ENCODE data around the gene FNTB.

The FNTB gene

DNA sequence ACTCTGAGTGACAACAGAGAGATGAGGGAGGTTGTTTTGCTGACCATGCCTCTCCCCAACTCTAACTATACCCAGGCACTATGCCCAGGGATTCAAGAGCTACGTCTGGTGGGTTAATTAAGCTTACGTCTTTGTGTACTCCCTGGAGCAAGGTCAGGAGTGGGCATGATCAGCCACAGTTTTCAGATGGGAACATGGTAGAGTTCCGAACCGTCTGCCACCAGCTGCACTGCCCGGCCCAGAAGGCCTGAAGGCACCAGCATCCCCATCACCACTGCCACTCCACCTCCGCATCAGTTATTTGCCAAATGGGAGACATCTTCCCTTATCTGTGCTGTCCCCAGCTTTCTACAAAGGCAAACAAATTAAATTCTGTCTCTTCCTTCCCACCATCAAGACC is 33.0 kb upstream of the FNTB start:
- no peak for DNase-seq (ENCODE audit: low read depth)

DNA sequence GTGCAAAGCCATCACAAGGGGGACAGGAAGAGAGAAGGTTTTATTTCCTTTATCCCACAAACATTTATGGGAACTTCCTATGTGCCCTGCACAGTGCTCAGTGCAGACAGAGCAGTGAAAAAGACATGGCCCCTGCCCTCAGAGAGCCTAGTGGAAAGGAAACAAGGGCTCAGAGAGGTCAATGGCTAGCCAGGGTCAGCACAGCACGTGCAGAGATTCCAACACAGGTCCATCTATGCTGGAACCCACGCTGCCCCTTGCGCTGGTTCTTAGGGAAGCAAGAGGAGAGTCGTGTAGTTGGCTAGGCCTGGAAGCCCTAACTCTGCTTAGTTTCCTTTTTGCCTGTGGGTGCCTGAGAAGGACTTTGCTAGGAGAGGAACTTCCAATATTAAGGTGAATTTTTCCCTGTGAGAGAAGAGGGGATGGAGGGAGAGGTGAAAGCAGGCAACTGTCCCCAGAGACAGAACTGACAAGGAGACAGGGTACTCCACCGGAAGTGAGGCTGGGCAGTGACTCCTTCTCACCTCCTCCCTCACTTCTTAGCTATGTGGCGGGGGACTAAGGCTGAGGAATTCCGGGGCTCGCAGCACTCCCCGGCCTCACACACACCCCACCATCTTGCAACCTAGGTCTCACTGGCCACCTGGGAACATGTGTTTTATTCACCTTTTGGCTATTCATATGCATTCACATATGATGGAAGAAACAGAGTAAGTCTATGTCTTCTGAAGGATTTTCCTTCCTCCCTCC is 32.0 kb upstream of the FNTB start:
- no peak for DNase-seq (ENCODE audit: low read depth)

DNA sequence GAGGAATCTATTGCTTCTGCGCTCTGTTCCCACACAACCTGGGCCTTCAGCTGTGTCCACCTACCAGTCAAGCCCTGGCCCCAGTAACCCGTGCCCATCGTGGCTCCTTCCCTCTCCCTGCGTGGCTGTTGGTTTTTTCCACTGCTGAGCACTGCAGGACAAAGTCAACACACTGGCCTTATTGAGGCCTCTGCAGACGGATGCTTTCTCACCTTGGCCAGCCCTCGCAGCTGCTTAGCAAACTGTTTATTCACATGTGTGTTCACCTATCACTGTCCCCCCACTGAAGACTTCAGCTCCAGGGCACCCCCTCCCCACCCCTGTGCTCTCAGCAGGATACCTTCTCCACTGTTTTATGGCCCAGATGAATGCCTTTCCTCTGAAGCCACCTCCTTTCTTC is 31.4 kb upstream of the FNTB start:
- no peak for DNase-seq (ENCODE audit: low read depth)

DNA sequence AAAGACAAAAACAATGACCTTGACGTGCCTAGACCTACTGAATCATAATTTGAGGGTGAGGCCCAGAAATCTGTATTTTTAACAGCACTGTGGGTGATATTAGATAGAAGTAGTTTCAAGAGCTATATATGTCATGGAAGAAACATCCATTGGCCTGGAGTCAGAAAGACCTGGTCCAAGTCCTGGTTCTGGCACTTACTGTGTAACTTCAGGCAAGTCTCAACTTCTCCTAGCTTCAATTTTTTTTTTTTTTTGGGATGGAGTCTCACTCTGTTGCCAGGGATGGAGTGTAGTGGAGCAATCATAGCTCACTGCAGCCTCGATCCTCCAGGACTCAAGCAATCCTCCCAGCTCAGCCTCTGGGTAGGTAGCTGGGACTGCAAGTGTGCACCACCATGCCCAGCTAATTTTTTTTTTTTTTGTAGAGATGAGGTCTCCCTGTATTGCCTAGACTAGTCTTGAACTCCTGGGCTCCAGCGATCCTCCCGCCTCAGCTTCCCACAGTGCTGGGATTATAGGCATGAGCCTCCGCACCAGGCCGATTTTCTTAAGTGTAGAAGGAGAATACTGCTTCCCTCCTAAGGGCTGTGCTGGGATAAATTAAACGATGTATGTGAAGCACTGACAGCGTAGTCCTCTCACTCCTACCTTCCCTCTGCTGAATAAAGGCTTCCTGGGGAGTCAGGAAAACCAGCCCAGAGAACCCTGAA is 29.8 kb upstream of the FNTB start:
- no peak for DNase-seq (ENCODE audit: low read depth)

DNA sequence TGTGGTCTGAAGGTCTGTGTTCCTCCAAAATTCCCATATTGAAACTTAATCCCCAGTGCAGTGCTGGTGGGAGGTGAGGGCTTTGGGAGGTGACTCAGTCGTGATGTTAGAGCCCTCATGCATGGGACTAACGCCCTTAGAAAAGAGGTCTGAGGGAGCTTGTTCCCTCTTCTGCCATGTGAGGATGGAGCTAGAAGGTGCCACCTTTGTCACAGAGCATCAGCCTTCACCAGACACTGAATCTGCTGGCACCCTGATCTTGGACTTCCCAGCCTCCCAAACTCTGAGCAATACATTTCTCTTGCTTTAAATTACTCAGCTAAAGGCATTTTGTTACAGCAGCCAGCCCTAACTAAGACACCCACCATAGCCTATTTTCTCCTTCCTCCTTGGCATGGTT is 28.5 kb upstream of the FNTB start:
- no peak for DNase-seq (ENCODE audit: low read depth)

DNA sequence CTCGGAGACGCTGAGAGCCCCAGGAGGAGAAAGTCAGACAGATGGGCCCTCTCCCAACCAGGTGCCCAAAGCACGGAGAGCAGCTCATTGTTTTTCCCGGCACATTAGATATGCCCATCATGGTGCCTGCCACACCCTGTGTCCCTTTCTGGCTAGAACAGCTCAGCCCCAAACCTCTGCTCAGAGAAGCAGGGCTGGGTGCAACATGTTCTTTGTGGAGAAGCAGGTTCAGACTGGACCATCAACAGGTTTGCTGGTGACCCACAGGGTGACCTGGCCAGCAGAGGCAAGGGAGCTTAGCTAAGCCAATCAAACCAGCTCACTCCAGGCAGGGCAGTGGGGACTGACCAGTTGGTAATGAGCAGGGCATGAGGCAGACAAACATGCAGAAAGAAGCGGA is 28.0 kb upstream of the FNTB start:
- no peak for DNase-seq (ENCODE audit: low read depth)

DNA sequence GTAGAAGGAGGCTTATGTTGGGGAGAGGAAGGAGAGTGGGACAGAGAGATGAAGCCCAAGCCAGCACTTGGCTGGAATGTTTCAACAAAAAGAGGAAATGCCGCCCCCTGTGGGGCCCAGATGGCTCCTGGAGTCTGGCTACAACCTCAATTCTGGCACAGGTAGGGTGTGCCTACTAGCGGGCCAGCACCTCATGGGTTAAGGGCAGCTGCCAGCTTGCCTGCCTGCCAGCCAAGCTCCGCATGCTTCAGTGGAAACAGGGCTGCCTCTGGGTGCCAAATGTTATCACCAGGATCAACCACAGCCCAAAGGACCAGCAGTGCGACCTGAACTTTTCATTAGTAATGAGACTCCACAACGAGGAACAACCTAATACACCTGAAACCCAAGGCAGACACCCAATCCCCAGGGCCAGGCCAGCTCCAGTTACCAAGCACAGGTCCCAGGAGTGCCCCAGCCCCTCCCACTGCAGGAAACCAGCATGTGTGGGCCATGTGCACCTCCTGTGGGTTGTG is 25.9 kb upstream of the FNTB start:
- no peak for DNase-seq (ENCODE audit: low read depth)

DNA sequence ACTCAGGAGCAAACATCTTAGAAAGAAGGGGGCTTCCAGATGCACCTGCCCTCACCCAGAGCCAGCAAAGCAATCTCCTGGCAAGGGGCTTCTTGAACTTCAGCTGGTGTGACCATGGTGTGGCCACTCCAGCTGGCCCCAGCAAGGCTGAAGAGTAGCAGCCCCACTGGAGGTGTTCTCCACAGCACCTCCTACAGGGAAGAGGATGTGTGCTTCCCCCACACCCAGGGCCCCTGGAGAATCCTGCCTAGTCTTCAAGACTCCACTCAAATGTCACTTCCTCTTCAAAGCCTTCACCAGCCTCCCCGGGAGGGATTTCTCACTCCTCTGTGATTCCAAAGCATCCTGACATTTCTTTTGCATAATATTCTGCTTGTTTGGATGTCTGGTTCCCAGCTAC is 23.1 kb upstream of the FNTB start:
- DNase-seq (ENCODE audit: low read depth): no peak

DNA sequence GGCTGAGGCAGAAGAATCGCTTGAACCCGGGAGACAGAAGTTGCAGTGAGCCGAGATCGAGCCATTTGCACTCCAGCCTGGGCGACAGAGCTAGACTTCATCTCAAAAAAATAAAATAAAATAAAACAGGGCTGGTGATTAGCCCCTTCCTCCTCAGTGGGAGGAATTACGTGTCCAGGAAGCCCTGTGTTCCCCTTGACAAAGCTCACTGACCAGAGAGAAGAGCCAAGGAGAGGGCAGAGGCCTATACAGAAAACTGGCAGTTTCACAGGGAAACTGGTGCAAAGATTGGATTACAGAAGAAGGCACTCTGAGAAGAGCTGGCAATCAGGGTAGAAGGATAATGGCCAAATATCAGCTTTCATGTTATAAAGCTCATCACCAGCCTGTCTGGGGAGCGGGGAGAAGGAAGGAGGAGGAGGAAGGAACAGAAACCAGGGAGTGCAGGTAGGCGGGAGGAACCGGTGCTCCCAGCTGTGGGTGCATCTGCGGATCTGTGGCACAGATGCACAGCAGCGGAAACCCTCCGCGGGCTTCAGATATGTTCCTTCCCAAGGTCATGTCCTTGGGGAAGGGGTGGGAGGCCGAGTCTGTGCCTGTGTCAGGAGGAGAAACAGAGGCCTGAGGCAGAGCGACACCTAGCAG is 21.2 kb upstream of the FNTB start:
- DNase-seq (ENCODE audit: low read depth): no peak

DNA sequence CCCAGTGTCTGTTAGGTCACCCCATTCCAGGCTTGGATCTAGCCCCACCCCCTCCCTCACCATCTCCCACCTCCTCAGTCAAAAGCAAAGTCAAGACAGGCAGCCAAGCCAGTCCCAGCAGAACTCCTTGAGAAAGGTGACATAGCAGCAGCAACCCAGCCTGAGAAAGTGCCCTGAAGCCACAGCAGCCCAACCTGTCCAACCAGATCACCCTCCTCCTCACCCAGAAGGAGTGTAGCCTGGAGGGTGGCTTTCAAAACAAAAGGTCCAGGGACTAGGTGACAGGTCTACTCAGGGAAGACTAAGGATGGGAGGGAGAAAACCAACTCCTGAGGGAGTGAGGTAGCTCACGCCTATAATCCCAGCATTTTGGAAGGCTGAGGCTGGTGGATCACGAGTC is 19.7 kb upstream of the FNTB start:
- no peak for DNase-seq (ENCODE audit: low read depth)

DNA sequence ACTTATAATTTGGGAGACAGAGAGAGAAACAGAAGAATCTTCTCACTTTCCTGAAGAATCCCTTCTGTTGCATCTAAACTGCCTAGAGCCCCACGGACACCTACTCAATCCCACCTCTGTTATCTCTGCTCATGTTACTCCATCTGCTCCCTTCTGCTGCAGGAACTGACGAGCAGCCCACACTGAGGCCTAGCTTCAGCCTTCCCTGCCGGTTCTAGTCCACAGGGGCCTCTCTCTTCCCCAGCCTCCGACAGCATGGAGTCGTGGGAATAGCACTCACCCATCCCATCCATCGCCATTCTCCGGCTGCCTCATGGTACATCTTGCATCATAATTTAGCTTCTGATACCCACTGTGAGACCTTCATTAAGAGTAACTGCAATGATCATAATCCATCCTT is 18.5 kb upstream of the FNTB start:
- no peak for DNase-seq (ENCODE audit: low read depth)

DNA sequence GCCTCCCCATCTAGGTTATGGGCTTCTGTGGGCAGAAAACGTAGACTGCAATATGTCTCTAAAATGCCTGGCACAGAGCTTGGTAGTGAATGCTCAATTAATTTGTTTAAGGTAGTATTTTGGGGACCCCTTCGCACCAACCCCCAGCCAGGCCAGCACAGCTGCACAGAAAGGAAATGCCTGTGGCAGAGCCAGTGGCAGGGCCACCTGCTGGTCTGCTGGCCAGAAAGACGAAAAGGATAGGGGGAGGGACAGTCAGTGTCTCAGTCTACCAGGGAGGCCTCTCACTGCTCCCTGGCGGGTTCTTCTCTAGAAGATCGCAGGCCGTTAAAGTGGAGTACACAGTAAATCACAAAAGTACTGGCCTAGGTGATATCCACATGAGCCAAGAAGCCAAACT is 18.0 kb upstream of the FNTB start:
- no peak for DNase-seq (ENCODE audit: low read depth)

DNA sequence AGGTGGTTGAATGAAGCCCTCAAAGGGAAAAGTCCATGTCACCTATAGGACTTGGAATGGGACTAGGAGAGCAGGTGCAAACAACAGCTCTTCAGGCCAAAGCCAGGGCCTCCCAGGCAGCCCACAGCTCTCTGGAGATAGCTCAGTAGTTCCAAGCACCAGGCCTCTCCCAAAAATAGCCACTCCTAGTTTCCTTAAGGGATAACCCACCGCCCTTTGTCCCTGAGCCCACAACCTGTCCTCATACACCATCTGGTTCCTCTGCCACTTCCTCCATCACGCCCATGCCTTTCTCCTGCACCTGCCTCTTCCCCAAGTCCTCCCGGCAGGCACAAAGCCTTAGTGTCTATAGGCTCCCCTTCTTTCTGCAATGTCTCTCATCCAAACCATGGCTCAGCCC is 16.7 kb upstream of the FNTB start:
- DNase-seq (ENCODE audit: low read depth): no peak

DNA sequence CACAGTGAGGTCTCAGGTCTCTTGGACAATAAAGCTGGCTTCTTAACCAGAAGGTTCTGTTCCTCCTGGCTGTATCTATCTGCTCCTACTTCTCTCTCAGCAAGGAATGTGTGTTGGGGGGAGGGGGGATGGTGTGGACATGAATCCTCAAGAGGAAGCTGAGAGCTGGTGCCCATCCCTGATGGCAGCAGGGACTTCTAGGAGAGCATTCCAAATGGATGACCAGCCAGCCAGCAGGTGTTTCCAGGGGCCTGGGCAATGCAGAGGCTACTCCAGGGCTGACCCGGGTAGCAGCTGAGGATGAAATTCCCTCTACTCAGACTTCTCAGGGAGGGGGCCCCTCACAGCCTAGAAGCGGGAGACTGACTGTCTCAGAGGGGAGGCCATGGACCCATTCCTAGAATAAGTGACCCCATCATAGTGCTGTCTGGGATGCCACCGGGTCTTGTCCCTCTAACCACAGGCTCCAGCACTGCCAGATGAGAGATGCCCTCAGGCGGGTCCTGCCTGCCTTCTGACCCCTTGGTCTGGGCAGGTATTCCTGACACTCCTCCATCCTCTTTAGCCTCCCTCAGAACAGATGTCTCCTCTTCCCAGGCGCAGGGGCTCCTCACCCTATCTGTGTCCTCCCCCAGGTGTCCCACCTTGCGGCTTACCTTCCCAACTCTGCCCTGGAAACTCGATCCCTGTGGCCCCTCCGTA is 15.8 kb upstream of the FNTB start:
- DNase-seq (ENCODE audit: low read depth): no peak

DNA sequence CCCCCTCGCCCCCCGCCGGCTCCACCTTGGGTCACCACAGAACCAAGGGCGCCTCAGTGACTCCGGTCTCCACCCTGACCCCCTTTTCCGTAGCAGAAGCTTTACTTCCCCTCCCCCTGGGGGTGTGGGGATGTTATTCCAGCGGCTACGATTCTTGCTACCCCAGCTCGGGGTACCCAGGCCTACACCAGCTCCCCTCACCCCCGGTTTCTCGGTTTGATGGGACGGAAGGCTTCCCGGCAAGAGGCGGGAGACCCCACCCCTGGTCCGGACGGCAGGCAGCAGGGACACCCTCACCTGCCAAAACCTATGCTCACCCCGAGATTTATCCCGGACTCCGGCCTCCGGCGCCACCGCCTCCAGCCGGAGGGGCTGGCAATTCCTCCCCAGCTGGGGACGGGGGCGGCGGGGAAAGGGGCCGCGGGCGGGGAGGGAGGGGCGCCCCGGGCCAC is 15.2 kb upstream of the FNTB start:
- no peak for DNase-seq (ENCODE audit: low read depth)

DNA sequence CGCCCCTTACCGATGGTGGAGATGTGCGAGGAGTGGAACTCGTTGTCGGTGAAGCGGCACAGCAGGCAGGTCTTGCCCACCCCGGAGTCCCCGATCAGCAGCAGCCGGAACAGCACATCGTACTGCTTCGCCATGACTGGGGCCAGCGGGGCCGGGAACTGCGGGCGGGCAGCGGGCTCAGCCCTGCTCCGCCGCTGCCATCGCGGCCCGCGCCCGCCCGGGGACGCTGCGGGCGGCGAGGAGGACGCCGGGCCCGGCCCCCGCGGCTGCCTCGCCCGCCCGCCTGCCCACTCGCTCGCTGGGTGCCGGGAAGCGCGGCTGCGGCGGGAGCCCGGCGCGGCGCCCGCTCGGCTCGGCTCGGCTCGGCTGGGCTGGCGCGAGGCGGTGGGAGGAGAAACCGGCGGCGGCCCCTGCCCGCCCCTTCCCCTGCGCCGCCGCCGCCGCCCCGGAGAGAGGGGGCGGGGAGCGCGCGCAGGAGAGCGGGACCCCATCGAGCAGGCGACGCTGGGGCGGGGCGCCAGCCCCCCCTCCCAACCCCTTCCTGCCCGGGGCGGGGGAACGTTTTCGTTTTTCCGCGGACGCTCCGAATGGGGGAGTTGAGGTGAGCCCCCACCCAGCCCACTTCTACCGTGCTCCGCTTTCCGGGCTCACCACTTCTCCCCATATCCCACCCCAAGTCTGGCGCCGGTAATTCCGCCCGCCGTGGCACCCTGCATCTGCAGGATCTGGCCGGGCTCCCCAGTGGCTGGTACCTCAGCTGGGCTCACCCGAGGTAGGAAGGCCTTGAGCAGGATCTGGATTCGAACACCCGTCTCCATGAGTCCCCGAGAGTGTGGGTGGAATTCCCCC is 14.5 kb upstream of the FNTB start, which contains the start of gene RAB15:
TSS of gene RAB15 (minus strand) at position 394 of the 849 bp plus-strand sequence. CDS start at position 134, 260 bp downstream.
- DNase-seq (ENCODE audit: low read depth): peak; percentile 24

DNA sequence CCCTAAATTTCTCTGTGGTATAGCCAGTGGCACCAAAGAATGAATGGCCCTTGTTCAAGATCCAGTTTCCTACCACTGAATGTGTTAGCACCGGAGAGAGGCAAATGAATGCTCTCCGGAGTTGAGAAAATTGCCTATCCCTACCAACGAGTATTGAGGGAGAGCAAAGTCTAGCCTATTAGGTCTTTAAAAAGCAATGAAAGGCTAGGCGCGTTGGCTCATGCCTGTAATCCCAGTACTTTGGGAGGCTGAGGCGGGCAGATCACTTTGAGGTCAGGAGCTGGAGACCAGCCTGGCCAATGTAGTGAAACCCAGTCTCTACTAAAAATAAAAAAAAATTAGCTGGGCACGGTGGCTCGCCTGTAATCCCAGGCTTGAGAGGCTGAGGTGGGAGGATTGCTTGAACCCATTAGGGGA is 13.7 kb upstream of the FNTB start:
- no peak for DNase-seq (ENCODE audit: low read depth)

DNA sequence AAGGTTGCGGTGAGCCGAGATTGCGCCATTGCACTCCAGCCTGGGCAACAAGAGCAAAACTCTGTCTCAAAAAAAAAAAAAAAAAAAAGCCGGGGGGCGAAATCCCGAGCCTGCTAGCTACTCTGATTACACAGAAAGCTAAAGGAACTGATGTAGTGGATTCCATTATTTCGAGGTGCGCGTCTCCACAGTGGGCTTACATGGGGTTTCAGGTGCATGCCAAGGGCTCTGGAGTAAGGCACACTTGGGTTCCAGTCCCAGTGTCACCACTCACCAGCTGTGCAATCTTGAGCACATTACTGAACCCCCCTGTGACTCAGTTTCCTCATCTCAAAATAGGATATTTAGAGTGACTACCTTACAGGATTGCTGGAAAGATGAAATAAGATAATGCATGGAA is 12.9 kb upstream of the FNTB start:
- no peak for DNase-seq (ENCODE audit: low read depth)

DNA sequence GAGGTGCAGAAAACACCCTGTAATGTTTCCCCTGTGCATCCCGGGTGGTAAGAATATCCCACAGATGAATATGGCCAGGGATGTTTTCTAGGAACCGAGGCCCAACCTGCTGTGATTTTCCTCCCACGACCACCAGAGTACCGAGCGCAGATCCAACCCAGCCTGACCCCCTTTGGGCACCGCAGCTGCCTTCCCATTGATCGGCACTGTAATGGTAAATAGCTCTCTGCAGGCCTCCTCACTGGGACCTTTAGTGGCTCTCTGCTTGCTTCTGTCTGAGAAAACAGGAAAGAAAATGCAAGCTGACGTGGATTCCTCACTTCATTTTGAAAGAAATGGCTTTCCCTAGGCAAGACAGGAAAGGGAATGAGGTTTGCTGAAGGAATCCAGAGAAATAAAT is 12.1 kb upstream of the FNTB start:
- no peak for DNase-seq (ENCODE audit: low read depth)

DNA sequence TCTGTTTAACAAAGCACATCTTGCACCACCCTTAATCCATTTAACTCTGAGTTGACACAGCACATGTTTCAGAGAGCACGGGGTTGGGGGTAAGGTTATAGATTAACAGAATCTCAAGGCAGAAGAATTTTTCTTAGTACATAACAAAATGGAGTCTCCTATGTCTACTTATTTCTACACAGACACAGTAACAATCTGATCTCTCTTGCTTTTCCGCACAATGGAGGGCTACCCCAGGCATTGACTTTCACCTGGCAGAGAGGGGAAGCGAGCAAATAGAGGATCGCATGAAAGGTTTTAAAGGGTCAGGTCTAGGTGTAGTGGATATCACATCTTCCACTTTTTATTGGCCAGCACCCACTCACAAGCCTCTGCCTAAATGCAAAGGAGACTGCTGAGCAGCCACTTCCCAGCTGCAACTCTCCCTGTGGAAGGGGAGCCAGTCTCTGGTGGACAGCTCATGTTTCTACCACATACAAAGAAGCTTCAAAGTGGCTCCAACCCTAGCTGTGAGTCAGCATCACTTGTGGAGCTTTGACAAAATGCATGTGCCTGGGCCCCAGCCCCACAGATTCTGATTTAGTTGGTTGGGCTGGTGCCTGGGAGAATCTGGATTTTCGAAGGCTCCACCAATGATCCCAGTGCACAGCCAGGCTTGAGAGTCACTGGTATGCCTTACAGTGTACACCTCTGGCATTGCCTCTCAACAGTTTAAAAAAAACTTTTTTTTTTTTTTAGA is 7.2 kb upstream of the FNTB start:
- no peak for DNase-seq (ENCODE audit: low read depth)

All from activated gamma-delta T cell treated with anti-CD3 and anti-CD28 coated beads, Interleukin-2, amount 50 U/mL, for 16 hours (primary cell).